Measurements from ENCODE around the gene TEX11.

- TF ChIP-seq CTCF (IDR thresholded peaks at IDR 0.05) (no peak), POLR2A (IDR thresholded peaks at IDR 0.05) (no peak)
Measured at GRCh38 chrX:70504772-70505450, 403.6 kb downstream of the TEX11 start.

Data from vagina (tissue), 2 donors.